Motor neuron (in vitro differentiated cells): Measurements from ENCODE around the gene FGB. TPM values are rescaled to one million over a fixed set of nuclear protein-coding genes. Genes with fewer than 3 reads are reported as not detected.
"Not testable (repeated sequence)": the region's sequence is repeated elsewhere in the genome, so short reads cannot be mapped to it uniquely, and the experiment has no call there.

ENCODE experiments used
- ATAC-seq, 8 experiments: fragments of 200-7000 bp; cut with Tn5 transposase; replicated peaks in 6 of 8; 2 replicates each; pipeline ENCODE4 v1.8.0; 2021; ENCODE audit warnings: mild to moderate bottlenecking in 8 of 8, moderate library complexity in 8 of 8
- H3K27ac ChIP-seq, 2 donors: fragments of 250-450 bp; sonication (Bioruptor Pico); 2 replicates each; pipeline ENCODE4 v1.9.0; 2021; ENCODE audit warnings: antibody characterized with exemption in 2 of 2, mild to moderate bottlenecking in 2 of 2, moderate library complexity in 1 of 2
- H3K4me1 ChIP-seq, 2 donors: fragments of 250-450 bp; sonication (Bioruptor Pico); replicated peaks in 1 of 2; 2 replicates each; pipeline ENCODE4 v1.6.1; 2021; ENCODE audit warnings: antibody characterized with exemption in 2 of 2, mild to moderate bottlenecking in 2 of 2, moderate library complexity in 1 of 2
- H3K4me3 ChIP-seq, 5 donors: fragments of 250-450 bp; sonication (Bioruptor Pico); 2 replicates each; pipeline ENCODE4 v1.9.0; 2021; ENCODE audit warnings: antibody characterized with exemption in 5 of 5, mild to moderate bottlenecking in 5 of 5, moderate library complexity in 4 of 5
- WGBS, 10 experiments: fragments of 450-650 bp; shearing (Covaris generic); methylation state at CpG; one replicate each; pipeline ENCODE4 v1.0.0; 2022; 5-methylcytosine and 5-hydroxymethylcytosine counted together
- in situ Hi-C, 9 experiments: fragments of 400-800 bp; cut with MboI; loops; one replicate each; pipeline ENCODE4 v1.15.0; 2021; ENCODE audit warnings: low sequenced_read_pairs in 9 of 9, low pct_unique_long_range_greater_than_20kb in 2 of 9; ENCODE audit not compliant: unreplicated experiment in 9 of 9
- total RNA-seq, 8 experiments: library from RNA; unstranded; fragments of 300-600 nt; gene quantifications; 2 replicates each; pipeline versions ENCODE4 v1.2.3 to v1.2.4, GENCODE V29; 2022

Gene FGB
- total RNA-seq, 8 experiments from 2014 or later, result 0.43 to 0.71 (median 0.43) TPM; not detected in 5

DNA sequence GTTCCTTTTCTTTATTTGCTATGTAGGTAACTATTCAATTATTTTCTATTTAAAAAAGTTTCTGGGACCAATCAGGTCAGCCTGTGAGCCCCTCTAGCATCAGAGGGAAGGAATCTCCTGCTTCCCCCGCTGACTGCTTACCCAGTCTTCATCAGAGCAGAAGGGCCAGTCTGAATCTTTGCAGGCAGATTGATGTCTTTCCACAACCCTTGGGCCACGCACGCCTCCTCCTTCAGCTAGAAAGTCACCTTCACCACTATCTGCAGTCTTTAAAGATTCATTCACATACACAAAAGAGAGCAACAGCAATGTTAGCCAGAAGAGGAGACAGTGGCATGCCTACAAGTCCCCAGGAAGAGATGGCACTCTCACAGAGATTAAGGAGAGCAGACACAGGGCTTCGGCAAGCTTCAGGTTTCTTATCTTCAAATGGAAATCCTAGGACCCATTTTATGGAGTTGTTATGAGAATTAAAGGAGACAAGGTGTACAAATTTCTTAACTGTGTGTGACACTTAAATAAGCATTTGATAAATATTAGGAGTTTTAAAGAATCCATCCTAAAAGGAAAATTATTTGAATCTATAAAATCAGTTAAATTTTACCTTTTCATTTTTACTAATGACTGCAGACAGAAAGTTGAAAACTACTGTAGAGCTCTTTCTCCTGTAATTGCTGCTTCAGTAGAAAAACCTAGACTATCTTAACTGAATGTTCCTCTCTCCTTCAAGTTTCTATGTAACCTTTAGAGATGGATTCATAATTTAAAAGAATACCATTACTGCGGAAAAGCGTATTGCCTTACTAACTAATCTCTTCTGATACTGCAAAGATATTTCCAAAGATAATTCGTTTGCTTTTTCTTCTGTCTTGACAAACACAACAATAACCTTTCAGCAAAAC lies 26.7 kb downstream of the FGB start:
- in situ Hi-C loops, result no loop called here
- Histone ChIP-seq H3K4me1 (peaks cover 0 to 7% of the 10 kb centered on the region in 2 donors), H3K27ac (no peak overlapping the region), H3K4me3 (no peak overlapping the region)
- WGBS, 10 experiments, result 29 to 100% (median 82%) methylated on average over 1 to 7 of the region's 7 CpGs
- no peak for ATAC-seq

GRCh38 chr4:154590329-154591006 lies 27.7 kb downstream of the FGB start, which contains the start of gene FGA:
Gene FGA (minus strand): TSS chr4:154590742. CDS start chr4:154590687, 55 bp downstream.
- 4 to 75% (median 26%) methylated on average over 1 to 3 of the region's 3 CpGs; no CpG with 5 or more reads in 3 of the 10 experiments for WGBS, 10 experiments
- Histone ChIP-seq H3K4me3 (no peak within 1 kb of the TSS), H3K27ac (no peak within 1 kb of the TSS), H3K4me1 (peaks cover 0 to 7% of the 10 kb centered on the region in 2 donors)
- no peak for ATAC-seq
- in situ Hi-C loops, result no loop called here

- no peak overlapping the region for H3K4me3 ChIP-seq
- H3K4me1 ChIP-seq, result peaks cover 0 to 7% of the 10 kb centered on the region in 2 donors
- in situ Hi-C loops, result no loop called here
- WGBS, 10 experiments, result 13 to 100% (median 75%) methylated on average over 1 to 3 of the region's 3 CpGs; no CpG with 5 or more reads in 1 of the 10 experiments
- ATAC-seq, result no peak
- no peak overlapping the region for H3K27ac ChIP-seq
These were observed 29.1 kb downstream of the FGB start for GRCh38 chr4:154591890-154592289.

GRCh38 chr4:154593868-154594267 lies 31.1 kb downstream of the FGB start:
- no peak overlapping the region for H3K4me3 ChIP-seq
- WGBS, 10 experiments, result 0 to 80% (median 37%) methylated on average over 1 to 2 of the region's 2 CpGs; no CpG with 5 or more reads in 4 of the 10 experiments
- H3K4me1 ChIP-seq, result peaks cover 0 to 7% of the 10 kb centered on the region in 2 donors
- in situ Hi-C loops, result no loop called here
- ATAC-seq, result no peak
- no peak overlapping the region for H3K27ac ChIP-seq

DNA sequence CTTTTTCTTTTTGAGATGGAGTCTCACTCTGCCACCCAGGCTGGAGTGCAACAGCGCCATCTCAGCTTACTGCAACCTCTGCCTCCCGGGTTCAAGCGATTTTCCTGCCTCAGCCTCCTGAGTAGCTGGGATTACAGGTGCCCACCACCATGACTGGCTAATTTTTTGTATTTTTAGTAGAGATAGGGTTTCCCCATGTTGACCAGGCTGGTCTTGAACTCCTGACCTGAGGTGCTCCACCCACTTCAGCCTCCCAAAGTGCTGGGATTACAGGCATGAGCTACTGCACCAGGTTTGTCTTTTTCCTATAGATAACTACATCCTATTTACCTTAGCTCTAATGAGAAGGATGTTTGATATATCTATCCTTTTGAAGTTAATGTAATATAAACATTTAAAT lies 31.5 kb downstream of the FGB start:
- ATAC-seq, H3K4me3 ChIP-seq, H3K4me1 ChIP-seq, in situ Hi-C loops, H3K27ac ChIP-seq: not testable (repeated sequence)
- WGBS, 10 experiments, result 50 to 100% (median 92%) methylated on average over 1 to 3 of the region's 3 CpGs; no CpG with 5 or more reads in 6 of the 10 experiments

- H3K27ac ChIP-seq, result no peak overlapping the region
- no peak for ATAC-seq
- H3K4me1 ChIP-seq, result peaks cover 0 to under 1% of the 10 kb centered on the region in 2 donors
- in situ Hi-C loops, result no loop called here
- H3K4me3 ChIP-seq, result no peak overlapping the region
These were observed 33.0 kb downstream of the FGB start for GRCh38 chr4:154595807-154596206.

DNA sequence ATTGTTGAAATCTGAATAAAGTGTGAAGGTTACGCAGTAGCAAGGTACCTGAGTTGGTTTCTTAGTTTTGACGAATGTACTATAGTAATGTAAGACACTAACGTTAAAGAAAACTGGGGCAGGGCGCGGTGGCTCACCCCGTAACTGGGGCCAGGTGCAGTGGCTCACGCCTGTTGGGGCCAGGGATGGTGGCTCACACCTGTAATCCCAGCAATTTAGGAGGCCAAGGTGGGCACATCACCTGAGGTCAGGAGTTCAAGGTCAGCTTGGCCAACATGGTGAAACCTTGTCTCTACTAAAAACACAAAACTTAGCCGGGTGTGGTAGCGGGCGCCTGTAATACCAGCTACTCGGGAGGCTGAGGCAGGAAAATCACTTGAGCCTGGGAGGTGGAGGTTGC lies 34.5 kb downstream of the FGB start:
- 56 to 97% (median 92%) methylated on average over 2 to 10 of the region's 11 CpGs for WGBS, 10 experiments
- ATAC-seq, H3K4me3 ChIP-seq, H3K27ac ChIP-seq, H3K4me1 ChIP-seq, in situ Hi-C loops: not testable (repeated sequence)

- Histone ChIP-seq H3K27ac (no peak overlapping the region), H3K4me3 (no peak overlapping the region), H3K4me1 (no peaks in the 10 kb centered on the region)
- ATAC-seq, result no peak
- WGBS, 10 experiments, result 0 to 96% (median 80%) methylated on average over 4 to 7 of the region's 7 CpGs; no CpG with 5 or more reads in 1 of the 10 experiments
- in situ Hi-C loops, result no loop called here
These were observed 35.3 kb downstream of the FGB start for GRCh38 chr4:154597798-154598774.

DNA sequence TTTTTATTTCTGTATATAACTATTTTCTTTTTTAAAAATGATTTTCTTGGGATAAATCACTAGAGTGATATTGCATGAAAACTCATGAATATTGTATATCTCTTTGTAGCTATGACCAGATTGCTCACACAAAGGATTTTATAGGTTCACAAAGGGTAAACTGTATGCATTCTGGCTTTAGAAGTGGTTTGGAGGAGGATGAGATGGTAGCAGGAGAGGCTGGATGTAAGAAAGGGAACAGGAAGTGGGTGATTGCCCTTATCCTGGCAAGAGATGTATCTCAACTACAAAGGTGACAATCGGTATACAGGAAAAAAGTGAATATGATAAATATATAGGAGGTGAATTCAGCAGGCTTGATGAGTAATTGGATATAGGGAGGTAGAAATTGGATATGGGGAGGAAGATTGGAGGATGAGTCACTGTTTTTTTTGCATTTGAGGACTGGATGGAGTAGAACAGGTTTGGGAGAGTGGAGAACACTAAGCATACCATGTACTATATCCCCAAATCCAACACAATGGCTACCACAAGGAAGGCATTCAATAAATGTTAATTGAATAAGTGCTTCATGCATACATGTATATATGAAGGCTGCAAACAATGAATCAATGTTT lies 39.7 kb downstream of the FGB start:
- 43 to 100% (median 100%) methylated on average over 1 of the region's 1 CpG; no CpG with 5 or more reads in 3 of the 10 experiments for WGBS, 10 experiments
- no peak overlapping the region for H3K27ac ChIP-seq
- in situ Hi-C loops, result loop anchor here in 1 of 9 experiments (25.0 kb wide), 1 partner anchor 215 kb away; no protein-coding TSS in a partner anchor
- no peak for ATAC-seq
- no peaks in the 10 kb centered on the region for H3K4me1 ChIP-seq
- H3K4me3 ChIP-seq, result no peak overlapping the region

GRCh38 chr4:154603033-154603943 lies 40.5 kb downstream of the FGB start:
- Histone ChIP-seq H3K4me1 (no peaks in the 10 kb centered on the region), H3K27ac (no peak overlapping the region), H3K4me3 (no peak overlapping the region)
- in situ Hi-C loops, result loop anchor here in 1 of 9 experiments (25.0 kb wide), 1 partner anchor 216 kb away; no protein-coding TSS in a partner anchor
- 32 to 97% (median 73%) methylated on average over 1 to 6 of the region's 6 CpGs; no CpG with 5 or more reads in 1 of the 10 experiments for WGBS, 10 experiments
- ATAC-seq, result no peak

DNA sequence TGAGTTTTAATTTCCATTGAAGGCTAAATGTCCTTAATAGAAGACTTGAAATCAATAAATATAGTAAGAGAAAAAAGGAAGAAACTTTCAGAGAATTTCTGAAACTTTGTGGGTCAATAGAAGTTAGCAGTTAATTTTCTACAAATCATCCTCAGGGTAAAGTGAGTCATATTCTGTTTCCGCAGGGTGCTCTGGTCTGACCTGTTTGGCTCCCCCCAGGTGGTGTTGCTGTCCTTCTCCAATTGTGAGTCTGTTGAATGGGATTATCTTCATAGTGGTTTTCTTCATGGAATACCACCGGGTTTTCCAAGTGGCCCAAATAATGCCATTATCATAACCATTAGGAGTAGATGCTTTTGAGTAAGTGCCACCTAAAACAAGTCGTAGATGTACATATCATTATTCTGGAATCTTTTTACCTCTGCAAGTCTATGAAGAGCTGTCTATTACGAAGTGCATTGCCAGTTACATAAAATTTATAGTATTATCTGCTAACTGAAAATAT lies 41.9 kb downstream of the FGB start:
- no peak overlapping the region for H3K27ac ChIP-seq
- H3K4me3 ChIP-seq, result no peak overlapping the region
- WGBS, 10 experiments, result 0 to 100% (median 91%) methylated on average over 1 to 4 of the region's 4 CpGs
- no peaks in the 10 kb centered on the region for H3K4me1 ChIP-seq
- no peak for ATAC-seq
- in situ Hi-C loops, result loop anchor here in 1 of 9 experiments (25.0 kb wide), 1 partner anchor 217 kb away; no protein-coding TSS in a partner anchor
